ENCODE measurements around the gene AURKA.

DNA sequence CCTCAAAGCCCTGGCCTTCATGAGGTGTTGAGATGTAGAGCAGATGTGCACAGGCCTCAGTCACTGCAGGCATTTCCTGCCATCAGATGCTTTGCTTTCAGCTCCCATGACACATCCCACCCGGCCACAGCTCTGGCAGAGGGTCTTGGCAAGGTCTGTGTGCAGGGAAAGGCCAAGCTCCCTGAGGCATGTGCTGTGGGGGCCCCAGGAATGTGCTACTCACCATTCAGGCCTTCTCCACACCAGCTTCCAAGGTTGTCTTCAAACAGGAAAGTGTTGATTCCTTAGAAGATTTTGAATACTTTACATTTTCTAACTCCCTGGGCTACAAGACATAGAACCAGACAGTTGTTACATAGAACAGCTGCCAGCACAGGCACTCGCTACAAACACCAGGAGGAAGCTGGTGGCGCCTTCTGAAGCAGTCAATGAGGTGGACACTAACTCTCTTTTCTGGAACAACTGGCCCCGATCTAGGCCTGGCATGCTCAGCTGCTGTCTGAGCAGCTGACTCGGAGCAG, 47.8 kb upstream of the AURKA start:
- TF ChIP-seq, protein P1, sequence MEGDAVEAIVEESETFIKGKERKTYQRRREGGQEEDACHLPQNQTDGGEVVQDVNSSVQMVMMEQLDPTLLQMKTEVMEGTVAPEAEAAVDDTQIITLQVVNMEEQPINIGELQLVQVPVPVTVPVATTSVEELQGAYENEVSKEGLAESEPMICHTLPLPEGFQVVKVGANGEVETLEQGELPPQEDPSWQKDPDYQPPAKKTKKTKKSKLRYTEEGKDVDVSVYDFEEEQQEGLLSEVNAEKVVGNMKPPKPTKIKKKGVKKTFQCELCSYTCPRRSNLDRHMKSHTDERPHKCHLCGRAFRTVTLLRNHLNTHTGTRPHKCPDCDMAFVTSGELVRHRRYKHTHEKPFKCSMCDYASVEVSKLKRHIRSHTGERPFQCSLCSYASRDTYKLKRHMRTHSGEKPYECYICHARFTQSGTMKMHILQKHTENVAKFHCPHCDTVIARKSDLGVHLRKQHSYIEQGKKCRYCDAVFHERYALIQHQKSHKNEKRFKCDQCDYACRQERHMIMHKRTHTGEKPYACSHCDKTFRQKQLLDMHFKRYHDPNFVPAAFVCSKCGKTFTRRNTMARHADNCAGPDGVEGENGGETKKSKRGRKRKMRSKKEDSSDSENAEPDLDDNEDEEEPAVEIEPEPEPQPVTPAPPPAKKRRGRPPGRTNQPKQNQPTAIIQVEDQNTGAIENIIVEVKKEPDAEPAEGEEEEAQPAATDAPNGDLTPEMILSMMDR (IDR thresholded peaks at IDR 0.05), result no peak
- no peak for TF ChIP-seq POLR2A (IDR thresholded peaks at IDR 0.05)

All from adrenal gland (tissue), 5 donors.